Peyer's patch (tissue), 4 donors: ENCODE results near the gene ELMO1.

Experiments used
- POLR2A ChIP-seq, 2 donors: fragments of 450-650 bp; IDR thresholded peaks; one replicate each; pipeline ENCODE4 v1.5.1; 2017; ENCODE audit warnings: antibody characterized with exemption in 2 of 2, mild to moderate bottlenecking in 2 of 2, moderate library complexity in 2 of 2
- TF ChIP-seq, protein P1 (sequence below), 6 experiments: fragments of 450-650 bp in 4 of 6; fragments of 200-600 bp in 2 of 6; sonication (generic) in 1 of 6; IDR thresholded peaks; one replicate each; pipeline ENCODE4 v1.5.1; 2017 to 2019; ENCODE audit warnings: antibody characterized with exemption in 6 of 6, mild to moderate bottlenecking in 3 of 6, moderate library complexity in 1 of 6

DNA sequence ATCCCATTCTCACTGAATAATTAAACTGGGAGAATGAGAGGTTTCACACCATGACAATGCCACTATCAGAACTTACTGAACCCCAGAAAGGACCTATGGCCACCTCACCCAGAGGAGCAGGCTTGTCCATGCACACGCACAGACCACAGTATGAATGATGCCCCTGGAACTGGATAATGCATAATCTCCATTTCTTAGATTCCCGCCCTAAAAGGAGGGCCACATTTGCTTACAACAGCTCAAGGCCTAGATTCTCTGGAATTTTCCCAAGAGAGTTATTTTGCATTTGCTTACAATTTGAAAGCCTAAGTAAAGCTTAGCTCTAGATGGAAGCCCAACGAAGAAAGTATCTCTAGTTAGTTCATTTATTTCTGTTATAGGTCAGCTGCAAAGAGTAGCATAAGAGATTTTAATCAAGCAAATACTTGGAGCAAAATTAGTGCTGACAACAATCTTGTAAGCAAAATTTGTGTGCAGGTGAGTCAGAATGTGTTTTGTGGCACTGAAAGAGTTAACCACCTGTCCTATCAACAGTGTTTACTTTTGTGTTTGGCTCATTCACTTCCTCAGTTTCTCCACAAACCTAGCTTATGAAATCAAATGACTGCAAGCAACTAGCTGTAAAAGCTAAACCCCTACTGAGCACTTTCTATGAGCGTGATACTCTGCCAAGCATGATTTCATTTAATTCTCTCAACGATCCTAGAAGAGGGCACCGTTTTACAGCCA lies 32.1 kb downstream of the ELMO1 start:
- TF ChIP-seq, protein P1, sequence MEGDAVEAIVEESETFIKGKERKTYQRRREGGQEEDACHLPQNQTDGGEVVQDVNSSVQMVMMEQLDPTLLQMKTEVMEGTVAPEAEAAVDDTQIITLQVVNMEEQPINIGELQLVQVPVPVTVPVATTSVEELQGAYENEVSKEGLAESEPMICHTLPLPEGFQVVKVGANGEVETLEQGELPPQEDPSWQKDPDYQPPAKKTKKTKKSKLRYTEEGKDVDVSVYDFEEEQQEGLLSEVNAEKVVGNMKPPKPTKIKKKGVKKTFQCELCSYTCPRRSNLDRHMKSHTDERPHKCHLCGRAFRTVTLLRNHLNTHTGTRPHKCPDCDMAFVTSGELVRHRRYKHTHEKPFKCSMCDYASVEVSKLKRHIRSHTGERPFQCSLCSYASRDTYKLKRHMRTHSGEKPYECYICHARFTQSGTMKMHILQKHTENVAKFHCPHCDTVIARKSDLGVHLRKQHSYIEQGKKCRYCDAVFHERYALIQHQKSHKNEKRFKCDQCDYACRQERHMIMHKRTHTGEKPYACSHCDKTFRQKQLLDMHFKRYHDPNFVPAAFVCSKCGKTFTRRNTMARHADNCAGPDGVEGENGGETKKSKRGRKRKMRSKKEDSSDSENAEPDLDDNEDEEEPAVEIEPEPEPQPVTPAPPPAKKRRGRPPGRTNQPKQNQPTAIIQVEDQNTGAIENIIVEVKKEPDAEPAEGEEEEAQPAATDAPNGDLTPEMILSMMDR (IDR thresholded peaks at IDR 0.05), result no peak
- TF ChIP-seq POLR2A (IDR thresholded peaks at IDR 0.05), result no peak
